ENCODE data around the gene ACTR3. TPM values are rescaled to one million over a fixed set of nuclear protein-coding genes. Genes with fewer than 3 reads are reported as not detected.
A peak's percentile ranks its signal among the peaks of the same experiment; 100 is the strongest.

Gene ACTR3
- total and polyA plus RNA-seq, 11 donors = 15.3 to 238 (median 115) TPM

- DNase-seq = no peak
- no peak for TF ChIP-seq POLR2A (IDR thresholded peaks at IDR 0.05)
- no peak for TF ChIP-seq CTCF (IDR thresholded peaks at IDR 0.05)
- peak overlapping the region in 1 of 12 donors; percentile 63 for H3K27ac ChIP-seq
- H3K9me3 ChIP-seq = no peaks in the 10 kb centered on the region
- WGBS, 4 donors = 59 to 73% (median 61%) methylated on average over 3 of the region's 3 CpGs
- intact Hi-C loops (cut with DNase I) = no loop called here
- H3K4me3 ChIP-seq = no peak overlapping the region
- peaks cover 0 to 32% (median 0%) of the 10 kb centered on the region in 12 donors for H3K4me1 ChIP-seq
- no peaks in the 10 kb centered on the region for H3K27me3 ChIP-seq
- no peak for ATAC-seq
- no peaks in the 10 kb centered on the region for H3K36me3 ChIP-seq
Measured at GRCh38 chr2:113857464-113857863, 32.4 kb upstream of the ACTR3 start.

- DNase-seq (no peak), ATAC-seq (no peak)
- 91 to 92% (median 91%) methylated on average over 5 of the region's 5 CpGs for WGBS, 4 donors
- intact Hi-C loops (cut with DNase I) = no loop called here
- H3K36me3 ChIP-seq = no peaks in the 10 kb centered on the region
- H3K4me1 ChIP-seq = peaks cover 0 to 42% (median 0%) of the 10 kb centered on the region in 12 donors
- no peaks in the 10 kb centered on the region for H3K9me3 ChIP-seq
- no peaks in the 10 kb centered on the region for H3K27me3 ChIP-seq
- H3K4me3 ChIP-seq = no peak overlapping the region
- TF ChIP-seq POLR2A (IDR thresholded peaks at IDR 0.05) (no peak), CTCF (IDR thresholded peaks at IDR 0.05) (no peak)
- peak overlapping the region in 1 of 12 donors; percentile 63 for H3K27ac ChIP-seq
Measured at GRCh38 chr2:113858764-113859163, 31.1 kb upstream of the ACTR3 start.

GRCh38 chr2:113861740-113862139 is 28.1 kb upstream of the ACTR3 start:
- TF ChIP-seq CTCF (IDR thresholded peaks at IDR 0.05) (no peak), POLR2A (IDR thresholded peaks at IDR 0.05) (no peak)
- ATAC-seq (no peak), DNase-seq (no peak)
- peaks cover 0 to 41% (median 0%) of the 10 kb centered on the region in 12 donors for H3K4me1 ChIP-seq
- no peaks in the 10 kb centered on the region for H3K9me3 ChIP-seq
- intact Hi-C loops (cut with DNase I) = no loop called here
- H3K27me3 ChIP-seq = no peaks in the 10 kb centered on the region
- H3K4me3 ChIP-seq = no peak overlapping the region
- no peaks in the 10 kb centered on the region for H3K36me3 ChIP-seq
- no peak overlapping the region for H3K27ac ChIP-seq
- WGBS, 4 donors = 91 to 95% (median 93%) methylated on average over 7 of the region's 7 CpGs

GRCh38 chr2:113863144-113863543 is 26.7 kb upstream of the ACTR3 start:
- WGBS, 4 donors = 41 to 58% (median 49%) methylated on average over 3 of the region's 3 CpGs
- Histone ChIP-seq H3K9me3 (no peaks in the 10 kb centered on the region), H3K27ac (peak overlapping the region in 1 of 12 donors; percentile 51), H3K4me3 (peak overlapping the region in 1 of 12 donors; percentile 12), H3K36me3 (no peaks in the 10 kb centered on the region), H3K4me1 (peaks cover 0 to 34% (median 0%) of the 10 kb centered on the region in 12 donors), H3K27me3 (no peaks in the 10 kb centered on the region)
- ATAC-seq (no peak), DNase-seq (no peak)
- TF ChIP-seq POLR2A (IDR thresholded peaks at IDR 0.05) (no peak), CTCF (IDR thresholded peaks at IDR 0.05) (no peak)
- intact Hi-C loops (cut with DNase I) = no loop called here

Data from heart left ventricle (tissue), 16 donors.